ENCODE data around the gene M1AP. TPM values are rescaled to one million over a fixed set of nuclear protein-coding genes. Genes with fewer than 3 reads are reported as not detected.
A peak's percentile ranks its signal among the peaks of the same experiment; 100 is the strongest.

M1AP gene
- total RNA-seq, 4 donors from 2014 or later: 0.27 TPM; not detected in 3

DNA sequence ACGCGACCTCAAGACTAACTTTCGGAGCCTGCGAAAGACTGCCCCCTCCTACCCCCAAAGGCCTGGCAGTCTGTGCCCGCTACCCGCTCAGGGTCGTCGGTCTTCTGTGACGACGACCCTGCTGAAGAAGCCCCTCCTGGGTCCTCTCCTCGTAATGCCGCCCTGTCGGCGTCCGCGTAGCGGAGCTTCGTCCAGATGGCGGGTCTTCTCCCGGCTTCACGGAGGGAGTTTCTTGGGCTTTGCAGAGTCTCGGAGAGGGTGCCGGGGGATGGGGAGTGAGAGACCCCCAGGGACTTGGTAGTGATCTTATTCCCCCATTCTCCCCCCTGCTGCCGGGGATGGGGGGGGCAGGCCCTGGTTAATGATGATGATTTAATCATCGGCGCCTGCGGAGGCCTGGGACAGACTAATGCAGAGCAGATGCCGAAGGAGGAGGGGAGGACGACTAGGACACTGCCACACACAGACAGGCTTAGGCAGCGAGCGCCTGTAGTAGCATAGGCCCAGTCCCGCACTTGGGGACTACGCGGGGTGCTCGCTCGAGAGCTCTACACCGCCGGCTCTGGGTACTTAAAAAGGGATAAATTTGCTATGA is 140.1 kb downstream of the M1AP start:
- peak overlapping the region; percentile 44 to 81 (median 67) for H3K4me3 ChIP-seq

More for the DNA sequence above, 140.1 kb downstream of the M1AP start:
- H3K36me3 ChIP-seq: no peaks in the 10 kb centered on the region
- DNase-seq: peak; percentile 55
- H3K27me3 ChIP-seq: peaks cover 48% of the 10 kb centered on the region
- H3K27ac ChIP-seq: peak overlapping the region; percentile 90 to 98 (median 92)
- intact Hi-C loops (cut with DNase I; ENCODE audit: low total_unique reads): loop anchor here (2.0 kb wide), 1 partner anchor 23 kb away; no protein-coding TSS in a partner anchor
- TF ChIP-seq CTCF (IDR thresholded peaks at IDR 0.05) (no peak), EP300 (IDR thresholded peaks at IDR 0.05; ENCODE audit: low read depth) (no peak), POLR2A (IDR thresholded peaks at IDR 0.05) (no peak), POLR2AphosphoS5 (IDR thresholded peaks at IDR 0.05) (no peak)
- 11 to 58% methylated on average over 6 to 38 of the region's 38 CpGs for WGBS, 2 donors (ENCODE audit: low coverage in 1 of 2)
- in situ Hi-C loops (cut with MboI; ENCODE audit: low pct_ligation_motif_present in 1 of 4, low pct_unique_long_range_greater_than_20kb in 1 of 4, low sequenced_read_pairs in 3 of 4): no loop called here
- H3K9me3 ChIP-seq: no peaks in the 10 kb centered on the region
- H3K4me1 ChIP-seq: peaks cover 12 to 44% (median 36%) of the 10 kb centered on the region in 4 donors

Other genes starting within 250 kb of the M1AP start
- gene C2orf81, start 226.7 kb downstream of the M1AP start, total RNA-seq: 1 to 10 TPM in 1 of 4 donors, under 1 TPM in 1, not detected in 2; 0.82 to 1.3 TPM
- gene WDR54, start 226.6 kb downstream of the M1AP start, total RNA-seq: 1 to 10 TPM in 2 of 4 donors, not detected in 2; 2.3 to 7.0 TPM
- 10 to 100 TPM; 29.7 to 46.4 (median 41.9) TPM for gene RTKN, start 206.4 kb downstream of the M1AP start, total RNA-seq
- 10 to 100 TPM; 12.9 to 53.9 (median 34.5) TPM for gene INO80B, start 193.2 kb downstream of the M1AP start, total RNA-seq
- 100 to 1,000 TPM in 1 of 4 donors, 10 to 100 TPM in 3; 59.5 to 101 (median 62.7) TPM for gene WBP1, start 189.9 kb downstream of the M1AP start, total RNA-seq
- 10 to 100 TPM; 54.8 to 76.7 (median 58.9) TPM for gene MOGS, start 182.9 kb downstream of the M1AP start, total RNA-seq
- 100 to 1,000 TPM in 1 of 4 donors, 10 to 100 TPM in 3; 23.2 to 170 (median 26.3) TPM for gene MRPL53, start 175.7 kb downstream of the M1AP start, total RNA-seq
- gene CCDC142, start 165.3 kb downstream of the M1AP start, total RNA-seq: 10 to 100 TPM; 49.7 to 93.1 (median 71.6) TPM
- 10 to 100 TPM; 16.9 to 36.0 (median 32.0) TPM for gene TTC31, start 165.2 kb downstream of the M1AP start, total RNA-seq
- gene LBX2, start 148.7 kb downstream of the M1AP start, total RNA-seq: 1 to 10 TPM in 2 of 4 donors, under 1 TPM in 1, not detected in 1; 0.80 to 3.8 (median 1.6) TPM
- gene PCGF1, start 140.6 kb downstream of the M1AP start, total RNA-seq: 10 to 100 TPM in 3 of 4 donors, 1 to 10 TPM in 1; 3.7 to 23.9 (median 19.3) TPM
- gene TLX2, start 133.9 kb downstream of the M1AP start, total RNA-seq: 1 to 10 TPM in 1 of 4 donors, under 1 TPM in 1, not detected in 2; 0.96 to 2.5 TPM
- gene DQX1, start 122.1 kb downstream of the M1AP start, total RNA-seq: 100 to 1,000 TPM in 1 of 4 donors, 10 to 100 TPM in 3; 32.4 to 194 (median 53.1) TPM
- 100 to 1,000 TPM; 164 to 264 (median 189) TPM for gene AUP1, start 118.6 kb downstream of the M1AP start, total RNA-seq
- gene HTRA2, start 118.4 kb downstream of the M1AP start, total RNA-seq: 10 to 100 TPM in 3 of 4 donors, 1 to 10 TPM in 1; 8.6 to 29.6 (median 21.0) TPM
- gene LOXL3, start 94.4 kb downstream of the M1AP start, total RNA-seq: 1 to 10 TPM; 1.6 to 4.1 (median 3.0) TPM
- 10 to 100 TPM; 14.7 to 21.3 (median 20.1) TPM for gene DOK1, start 93.6 kb downstream of the M1AP start, total RNA-seq
- gene SEMA4F, start 5.9 kb upstream of the M1AP start, total RNA-seq: 1 to 10 TPM in 3 of 4 donors, under 1 TPM in 1; 0.75 to 5.7 (median 3.6) TPM
- gene HK2, start 185.8 kb upstream of the M1AP start, total RNA-seq: 100 to 1,000 TPM; 104 to 175 (median 131) TPM